Psoas muscle (tissue), 7 donors: ENCODE measurements around the gene PHF24. TPM values are rescaled to one million over a fixed set of nuclear protein-coding genes. Genes with fewer than 3 reads are reported as not detected.

ENCODE experiments used
- polyA plus RNA-seq, 3 donors: library from polyadenylated mRNA; stranded (reverse); fragments of 200-250 nt; gene quantifications; one replicate each; pipeline ENCODE4 v1.2.3, GENCODE V29; 2013
- total RNA-seq, 4 donors: library from RNA; stranded (reverse); fragmentation: NEBNext Ultra II Directional in 2 of 4; extraction: Animal tissue kit (Norgen Biotek cat#: 25700) in 2 of 4; gene quantifications; one replicate each; pipeline versions ENCODE4 v1.2.1 to v1.2.4, GENCODE V29; 2021 to 2023
- donor health status: healthy with polysubstance abuse.
- donor health status: DM: no; HTN: no; CAD: no; lungs with moderate emphysema.
- donor health status: Bipolar disorder and iron deficiency.
- donor health status: healthy.
- donor health status: DM: no; HTN: no; CAD: no.
- donor health status: DM: no; HTN: no; CAD: no.
- donor health status: DM: yes; HTN: yes; CAD: no.

PHF24 gene
- total and polyA plus RNA-seq, 7 donors, result 0.03 to 0.11 (median 0.04) TPM; not detected in 3

Other genes with a start within 250 kb of the PHF24 start
- 1 to 10 TPM; 1.3 to 3.8 (median 3.2) TPM for gene CCL21, start 248.1 kb upstream of the PHF24 start, total RNA-seq
- 1 to 10 TPM; 2.2 to 3.1 (median 2.4) TPM for gene CCL21, start 248.1 kb upstream of the PHF24 start, polyA plus RNA-seq
- gene DNAJB5, start 31.5 kb downstream of the PHF24 start, total RNA-seq, result 100 to 1,000 TPM in 2 of 4 donors, 10 to 100 TPM in 2; 74.4 to 260 (median 152) TPM
- gene DNAJB5, start 31.5 kb downstream of the PHF24 start, polyA plus RNA-seq, result 100 to 1,000 TPM in 2 of 3 donors, 10 to 100 TPM in 1; 44.2 to 148 (median 145) TPM
- 100 to 1,000 TPM; 362 to 491 (median 403) TPM for gene VCP, start 114.3 kb downstream of the PHF24 start, total RNA-seq
- 100 to 1,000 TPM; 237 to 412 (median 384) TPM for gene VCP, start 114.3 kb downstream of the PHF24 start, polyA plus RNA-seq
- 1 to 10 TPM; 2.9 to 6.0 (median 3.7) TPM for gene FANCG, start 121.7 kb downstream of the PHF24 start, total RNA-seq
- gene FANCG, start 121.7 kb downstream of the PHF24 start, polyA plus RNA-seq, result 1 to 10 TPM; 1.6 to 4.5 (median 4.2) TPM
- 10 to 100 TPM in 1 of 4 donors, 1 to 10 TPM in 3; 6.8 to 11.3 (median 8.6) TPM for gene PIGO, start 138.3 kb downstream of the PHF24 start, total RNA-seq
- gene PIGO, start 138.3 kb downstream of the PHF24 start, polyA plus RNA-seq, result 10 to 100 TPM in 1 of 3 donors, 1 to 10 TPM in 2; 6.2 to 11.6 (median 8.1) TPM
- gene STOML2, start 144.8 kb downstream of the PHF24 start, total RNA-seq, result 100 to 1,000 TPM in 3 of 4 donors, 10 to 100 TPM in 1; 98.6 to 138 (median 121) TPM
- 100 to 1,000 TPM; 141 to 228 (median 173) TPM for gene STOML2, start 144.8 kb downstream of the PHF24 start, polyA plus RNA-seq
- 10 to 100 TPM in 3 of 4 donors, 1 to 10 TPM in 1; 10.0 to 17.1 (median 15.1) TPM for gene ATOSB, start 157.6 kb downstream of the PHF24 start, total RNA-seq
- gene ATOSB, start 157.6 kb downstream of the PHF24 start, polyA plus RNA-seq, result 10 to 100 TPM in 2 of 3 donors, 1 to 10 TPM in 1; 9.1 to 27.6 (median 17.0) TPM
- gene UNC13B, start 203.7 kb downstream of the PHF24 start, total RNA-seq, result 10 to 100 TPM; 10.5 to 12.9 (median 11.5) TPM
- gene UNC13B, start 203.7 kb downstream of the PHF24 start, polyA plus RNA-seq, result 1 to 10 TPM; 7.0 to 8.1 (median 7.8) TPM